Kidney (tissue), 14 donors: ENCODE measurements around the gene NEUROG3. TPM values are rescaled to one million over a fixed set of nuclear protein-coding genes. Genes with fewer than 3 reads are reported as not detected.

ENCODE experiments used
- DNase-seq, 5 donors: peaks; one replicate each; pipeline ENCODE4 v3.0.0-alpha.2; 2013 to 2020
- FAIRE-seq: peaks from 2 replicates; lab custom pipeline; 2012; peaks lifted over from hg19 to GRCh38; lab: Jason Lieb, UNC
- H3K27ac ChIP-seq, 2 donors: one replicate each; pipeline ENCODE4 v1.7.0; 2013; ENCODE audit warnings: low read depth in 2 of 2, low read length in 2 of 2, inconsistent platforms in 1 of 2
- H3K27me3 ChIP-seq: one replicate; pipeline ENCODE4 v1.7.1; 2013; ENCODE audit warnings: low read length, inconsistent platforms; ENCODE audit not compliant: control insufficient read depth, insufficient read depth
- H3K36me3 ChIP-seq, 3 donors: one replicate each; pipeline versions ENCODE4 v1.7.0 to v1.7.1; 2013; ENCODE audit warnings: low read length in 3 of 3, control low read depth in 1 of 3, inconsistent platforms in 1 of 3; ENCODE audit not compliant: insufficient read depth in 3 of 3, control insufficient read depth in 2 of 3
- H3K4me1 ChIP-seq, 3 donors: one replicate each; pipeline versions ENCODE4 v1.7.0 to v1.7.1; 2013; ENCODE audit warnings: low read length in 3 of 3, inconsistent platforms in 1 of 3, low read depth in 1 of 3; ENCODE audit not compliant: control insufficient read depth in 2 of 3, insufficient read depth in 2 of 3
- H3K4me3 ChIP-seq, 3 donors: one replicate each; pipeline versions ENCODE4 v1.7.0 to v1.8.1; 2013; ENCODE audit warnings: low read length in 3 of 3, control low read depth in 1 of 3, inconsistent platforms in 1 of 3
- H3K9ac ChIP-seq, 3 donors: one replicate each; pipeline versions ENCODE4 v1.7.0 to v1.7.1; 2013; ENCODE audit warnings: low read length in 3 of 3, control low read depth in 1 of 3, inconsistent platforms in 1 of 3
- H3K9me3 ChIP-seq, 3 donors: one replicate each; pipeline versions ENCODE4 v1.7.0 to v1.7.1; 2013; ENCODE audit warnings: low read length in 3 of 3, control low read depth in 1 of 3, inconsistent platforms in 1 of 3; ENCODE audit not compliant: control insufficient read depth in 2 of 3, insufficient read depth in 1 of 3
- CTCF ChIP-seq: IDR thresholded peaks from 3 replicates; pipeline ENCODE4 v1.5.1; 2012; ENCODE audit warnings: mild to moderate bottlenecking, moderate library complexity, borderline replicate concordance; ENCODE audit not compliant: insufficient read depth; ENCODE audit errors: extremely low read depth
- intact Hi-C: fragments of 100-400 bp; cut with DNase I; formaldehyde crosslinking; loops from one replicate; pipeline ENCODE4 v1.11.1; 2022
- polyA plus RNA-seq: library from polyadenylated mRNA; stranded (reverse); fragments of 350-450 nt; fragmentation: Illumina TruSeq; extraction: RNeasy Lipid Tissue Mini Kit (QIAGEN cat#74804); gene quantifications from one replicate; pipeline ENCODE4 v1.2.3, GENCODE V29; 2014; ENCODE audit warnings: low read depth, low replicate concordance; ENCODE audit not compliant: insufficient read depth
- total RNA-seq: library from RNA; stranded (reverse); fragmentation: NEBNext Ultra II Directional; extraction: Animal tissue kit (Norgen Biotek cat#: 25700); gene quantifications from one replicate; pipeline ENCODE4 v1.2.1, GENCODE V29; 2021
- donor health status: control.
- donor health status: control.
- donor health status: control.
- donor health status: control.
- donor health status: control.
- donor health status: DM: yes; HTN: yes; CAD: no.
- donor health status: Normal renal cell carcinoma (clear cell type).

The NEUROG3 gene
- total and polyA plus RNA-seq, 2 donors from 2014 or later: not detected

- DNase-seq (no peak), FAIRE-seq (no peak)
- Histone ChIP-seq H3K27ac (no peak overlapping the region), H3K36me3 (no peaks in the 10 kb centered on the region), H3K4me3 (no peak overlapping the region), H3K9ac (no peak overlapping the region), H3K27me3 (no peaks in the 10 kb centered on the region), H3K9me3 (peaks cover 0 to 27% (median 3%) of the 10 kb centered on the region in 3 donors), H3K4me1 (no peaks in the 10 kb centered on the region)
- intact Hi-C loops: no loop called here
- no peak for TF ChIP-seq CTCF
Measured at GRCh38 chr10:69552268-69552667, 21.0 kb downstream of the NEUROG3 start.

- no peaks in the 10 kb centered on the region for H3K36me3 ChIP-seq
Measured at GRCh38 chr10:69549959-69550358, 23.3 kb downstream of the NEUROG3 start.

GRCh38 chr10:69541463-69541862, 31.8 kb downstream of the NEUROG3 start:
- H3K9me3 ChIP-seq: no peaks in the 10 kb centered on the region
- no peak overlapping the region for H3K27ac ChIP-seq
- no peak overlapping the region for H3K9ac ChIP-seq
- no peaks in the 10 kb centered on the region for H3K4me1 ChIP-seq
- H3K27me3 ChIP-seq: no peaks in the 10 kb centered on the region
- H3K4me3 ChIP-seq: no peak overlapping the region
- TF ChIP-seq CTCF: no peak
- FAIRE-seq: no peak
- no peak for DNase-seq
- intact Hi-C loops: no loop called here
- no peaks in the 10 kb centered on the region for H3K36me3 ChIP-seq

More at GRCh38 chr10:69549959-69550358, 23.3 kb downstream of the NEUROG3 start:
- no peaks in the 10 kb centered on the region for H3K4me1 ChIP-seq
- H3K4me3 ChIP-seq: no peak overlapping the region
- H3K27ac ChIP-seq: no peak overlapping the region
- H3K27me3 ChIP-seq: no peaks in the 10 kb centered on the region
- peaks cover 0 to 27% (median 3%) of the 10 kb centered on the region in 3 donors for H3K9me3 ChIP-seq
- no peak overlapping the region for H3K9ac ChIP-seq
- intact Hi-C loops: no loop called here
- FAIRE-seq (no peak), DNase-seq (no peak)
- no peak for TF ChIP-seq CTCF

GRCh38 chr10:69538461-69538860, 34.8 kb downstream of the NEUROG3 start:
- FAIRE-seq (no peak), DNase-seq (no peak)
- no peak overlapping the region for H3K27ac ChIP-seq
- H3K4me3 ChIP-seq: no peak overlapping the region
- no peaks in the 10 kb centered on the region for H3K27me3 ChIP-seq
- H3K36me3 ChIP-seq: no peaks in the 10 kb centered on the region
- H3K9ac ChIP-seq: no peak overlapping the region
- intact Hi-C loops: no loop called here
- TF ChIP-seq CTCF: no peak
- no peaks in the 10 kb centered on the region for H3K4me1 ChIP-seq
- H3K9me3 ChIP-seq: peaks cover 0 to 4% (median 0%) of the 10 kb centered on the region in 3 donors
